Suprapubic skin (tissue), 4 donors: ENCODE data around the gene MLYCD.

Experiments used
- EP300 ChIP-seq: sonication (generic); formaldehyde crosslinking; IDR thresholded peaks from one replicate; pipeline ENCODE4 v1.6.1; 2017; ENCODE audit warnings: antibody characterized with exemption
- POLR2AphosphoS5 ChIP-seq, 3 donors: sonication (generic); formaldehyde crosslinking; IDR thresholded peaks; one replicate each; pipeline ENCODE4 v1.6.1; 2017; ENCODE audit warnings: antibody characterized with exemption in 3 of 3
- TF ChIP-seq, protein P1 (sequence below), 2 donors: fragments of 200-600 bp in 1 of 2; fragments of 450-650 bp in 1 of 2; sonication (generic) in 1 of 2; IDR thresholded peaks; one replicate each; pipeline ENCODE4 v1.5.1; 2016 to 2019; ENCODE audit warnings: antibody characterized with exemption in 2 of 2, mild to moderate bottlenecking in 1 of 2, moderate library complexity in 1 of 2

DNA sequence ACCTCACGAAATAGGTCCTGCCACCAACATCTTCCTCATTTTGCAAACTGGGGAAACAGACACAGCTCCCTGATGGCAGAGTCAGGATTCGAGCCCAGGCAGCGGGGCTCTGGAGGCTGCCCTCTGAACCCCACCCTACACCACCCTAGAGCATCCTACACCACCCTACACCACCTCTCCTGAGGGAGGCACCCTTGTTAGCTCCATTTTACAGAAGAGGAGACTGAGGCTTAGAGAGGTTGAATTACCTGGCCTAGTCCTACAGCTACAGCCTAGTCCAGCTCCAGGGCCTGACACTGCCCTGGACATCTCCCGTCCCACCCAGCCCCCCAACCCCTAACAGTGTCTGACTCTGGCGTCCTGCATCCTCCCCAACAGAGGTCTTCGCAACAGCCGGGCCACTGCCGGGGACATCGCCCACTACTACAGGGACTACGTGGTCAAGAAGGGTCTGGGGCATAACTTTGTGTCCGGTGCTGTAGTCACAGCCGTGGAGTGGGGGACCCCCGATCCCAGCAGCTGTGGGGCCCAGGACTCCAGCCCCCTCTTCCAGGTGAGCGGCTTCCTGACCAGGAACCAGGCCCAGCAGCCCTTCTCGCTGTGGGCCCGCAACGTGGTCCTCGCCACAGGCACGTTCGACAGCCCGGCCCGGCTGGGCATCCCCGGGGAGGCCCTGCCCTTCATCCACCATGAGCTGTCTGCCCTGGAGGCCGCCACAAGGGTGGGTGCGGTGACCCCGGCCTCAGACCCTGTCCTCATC is 65.9 kb downstream of the MLYCD start:
- TF ChIP-seq, protein P1, sequence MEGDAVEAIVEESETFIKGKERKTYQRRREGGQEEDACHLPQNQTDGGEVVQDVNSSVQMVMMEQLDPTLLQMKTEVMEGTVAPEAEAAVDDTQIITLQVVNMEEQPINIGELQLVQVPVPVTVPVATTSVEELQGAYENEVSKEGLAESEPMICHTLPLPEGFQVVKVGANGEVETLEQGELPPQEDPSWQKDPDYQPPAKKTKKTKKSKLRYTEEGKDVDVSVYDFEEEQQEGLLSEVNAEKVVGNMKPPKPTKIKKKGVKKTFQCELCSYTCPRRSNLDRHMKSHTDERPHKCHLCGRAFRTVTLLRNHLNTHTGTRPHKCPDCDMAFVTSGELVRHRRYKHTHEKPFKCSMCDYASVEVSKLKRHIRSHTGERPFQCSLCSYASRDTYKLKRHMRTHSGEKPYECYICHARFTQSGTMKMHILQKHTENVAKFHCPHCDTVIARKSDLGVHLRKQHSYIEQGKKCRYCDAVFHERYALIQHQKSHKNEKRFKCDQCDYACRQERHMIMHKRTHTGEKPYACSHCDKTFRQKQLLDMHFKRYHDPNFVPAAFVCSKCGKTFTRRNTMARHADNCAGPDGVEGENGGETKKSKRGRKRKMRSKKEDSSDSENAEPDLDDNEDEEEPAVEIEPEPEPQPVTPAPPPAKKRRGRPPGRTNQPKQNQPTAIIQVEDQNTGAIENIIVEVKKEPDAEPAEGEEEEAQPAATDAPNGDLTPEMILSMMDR (IDR thresholded peaks at IDR 0.05) = no peak
- TF ChIP-seq EP300 (no peak), POLR2AphosphoS5 (IDR thresholded peaks at IDR 0.05) (no peak)
